ENCODE data around the gene PTPRK. TPM values are rescaled to one million over a fixed set of nuclear protein-coding genes. Genes with fewer than 3 reads are reported as not detected.

The PTPRK gene
- total and polyA plus RNA-seq, 9 of the 15 experiments (the other 6 are each of a cell fraction or from before 2014, with no cell fraction given), result 0.04 to 0.51 TPM; not detected in 7

GRCh38 chr6:128282961-128283360, 237.4 kb downstream of the PTPRK start:
- ChIA-PET CTCF (ENCODE audit: low intra/inter-chr PET ratio) (interaction anchor here (0.6 kb wide), 1 partner anchor 34 kb away, joined by 5 read pairs; no protein-coding TSS in a partner anchor), POLR2A (no interaction called here)
- no peak overlapping the region for H3K9ac ChIP-seq (ENCODE audit: insufficient read depth in 1 of 2, low read depth in 2 of 2, low read length in 2 of 2)
- no peaks in the 10 kb centered on the region for H3K36me3 ChIP-seq (ENCODE audit: control insufficient read depth, insufficient read depth, low read length)
- H2AFZ ChIP-seq (ENCODE audit: low read depth, low read length), result no peak overlapping the region
- no peaks in the 10 kb centered on the region for H3K9me1 ChIP-seq (ENCODE audit: control insufficient read depth, insufficient read depth, low read length)
- H3K27ac ChIP-seq (ENCODE audit: extremely low read depth, low read depth, low read length), result no peak overlapping the region
- ATAC-seq (no peak), DNase-seq (ENCODE audit: extremely low read depth in 1 of 4, low spot score in 3 of 4) (no peak), FAIRE-seq (no peak)
- no TSS peak for BruUV-seq (replicated peaks)
- H3K9me3 ChIP-seq (replicated peaks; ENCODE audit: control insufficient read depth, insufficient read depth, low read depth, low read length), result no peaks in the 10 kb centered on the region
- H3K27me3 ChIP-seq (ENCODE audit: control insufficient read depth in 2 of 2, insufficient read depth in 2 of 2, low read length in 2 of 2), result no peaks in the 10 kb centered on the region
- H3K4me3 ChIP-seq, result no peak overlapping the region
- intact Hi-C loops (cut with micrococcal nuclease) (no loop called here), in situ Hi-C loops (cut with MboI) (no loop called here)
- H3K4me1 ChIP-seq (replicated peaks in 1 of 2; ENCODE audit: control insufficient read depth in 2 of 2, insufficient read depth in 2 of 2, low read length in 2 of 2), result no peaks in the 10 kb centered on the region
- 0% methylated on average over 2 of the region's 2 CpGs for WGBS (ENCODE audit: insufficient coverage, low coverage, missing lambda C conversion rate)
- H3K4me2 ChIP-seq (ENCODE audit: insufficient read depth, low read length), result no peak overlapping the region
- TF ChIP-seq ZNF766 (CRISPR knock-in tag; conservative IDR thresholded peaks at IDR 0.05) (no peak), NFE2L1 (tag; IDR thresholded peaks at IDR 0.05; ENCODE audit: borderline replicate concordance, low read depth) (no peak), ZFP36 (IDR thresholded peaks at IDR 0.05; ENCODE audit: low read depth, low read length, partially characterized antibody) (no peak), ZNF197 (CRISPR knock-in tag; IDR thresholded peaks at IDR 0.05; ENCODE audit: low read depth) (no peak), FOSL1 (tag; conservative IDR thresholded peaks at IDR 0.05) (no peak), GABPB1 (CRISPR knock-in tag; IDR thresholded peaks at IDR 0.05) (no peak), CREB1 (IDR thresholded peaks at IDR 0.05) (no peak), CREB1 (CRISPR knock-in tag; IDR thresholded peaks at IDR 0.05) (no peak)
- TF ChIP-seq, protein P1, sequence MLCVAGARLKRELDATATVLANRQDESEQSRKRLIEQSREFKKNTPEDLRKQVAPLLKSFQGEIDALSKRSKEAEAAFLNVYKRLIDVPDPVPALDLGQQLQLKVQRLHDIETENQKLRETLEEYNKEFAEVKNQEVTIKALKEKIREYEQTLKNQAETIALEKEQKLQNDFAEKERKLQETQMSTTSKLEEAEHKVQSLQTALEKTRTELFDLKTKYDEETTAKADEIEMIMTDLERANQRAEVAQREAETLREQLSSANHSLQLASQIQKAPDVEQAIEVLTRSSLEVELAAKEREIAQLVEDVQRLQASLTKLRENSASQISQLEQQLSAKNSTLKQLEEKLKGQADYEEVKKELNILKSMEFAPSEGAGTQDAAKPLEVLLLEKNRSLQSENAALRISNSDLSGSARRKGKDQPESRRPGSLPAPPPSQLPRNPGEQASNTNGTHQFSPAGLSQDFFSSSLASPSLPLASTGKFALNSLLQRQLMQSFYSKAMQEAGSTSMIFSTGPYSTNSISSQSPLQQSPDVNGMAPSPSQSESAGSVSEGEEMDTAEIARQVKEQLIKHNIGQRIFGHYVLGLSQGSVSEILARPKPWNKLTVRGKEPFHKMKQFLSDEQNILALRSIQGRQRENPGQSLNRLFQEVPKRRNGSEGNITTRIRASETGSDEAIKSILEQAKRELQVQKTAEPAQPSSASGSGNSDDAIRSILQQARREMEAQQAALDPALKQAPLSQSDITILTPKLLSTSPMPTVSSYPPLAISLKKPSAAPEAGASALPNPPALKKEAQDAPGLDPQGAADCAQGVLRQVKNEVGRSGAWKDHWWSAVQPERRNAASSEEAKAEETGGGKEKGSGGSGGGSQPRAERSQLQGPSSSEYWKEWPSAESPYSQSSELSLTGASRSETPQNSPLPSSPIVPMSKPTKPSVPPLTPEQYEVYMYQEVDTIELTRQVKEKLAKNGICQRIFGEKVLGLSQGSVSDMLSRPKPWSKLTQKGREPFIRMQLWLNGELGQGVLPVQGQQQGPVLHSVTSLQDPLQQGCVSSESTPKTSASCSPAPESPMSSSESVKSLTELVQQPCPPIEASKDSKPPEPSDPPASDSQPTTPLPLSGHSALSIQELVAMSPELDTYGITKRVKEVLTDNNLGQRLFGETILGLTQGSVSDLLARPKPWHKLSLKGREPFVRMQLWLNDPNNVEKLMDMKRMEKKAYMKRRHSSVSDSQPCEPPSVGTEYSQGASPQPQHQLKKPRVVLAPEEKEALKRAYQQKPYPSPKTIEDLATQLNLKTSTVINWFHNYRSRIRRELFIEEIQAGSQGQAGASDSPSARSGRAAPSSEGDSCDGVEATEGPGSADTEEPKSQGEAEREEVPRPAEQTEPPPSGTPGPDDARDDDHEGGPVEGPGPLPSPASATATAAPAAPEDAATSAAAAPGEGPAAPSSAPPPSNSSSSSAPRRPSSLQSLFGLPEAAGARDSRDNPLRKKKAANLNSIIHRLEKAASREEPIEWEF (CRISPR knock-in tag; IDR thresholded peaks at IDR 0.05), result no peak
- no peaks in the 10 kb centered on the region for H3K79me2 ChIP-seq (ENCODE audit: control insufficient read depth, insufficient read depth, low read length)
- H4K20me1 ChIP-seq (replicated peaks; ENCODE audit: control insufficient read depth, insufficient read depth, low read length), result no peaks in the 10 kb centered on the region

All from K562 (cell line).